ENCODE results near the gene EBLN2. TPM values are rescaled to one million over a fixed set of nuclear protein-coding genes. Genes with fewer than 3 reads are reported as not detected.

The EBLN2 gene
- total and polyA plus RNA-seq, 4 donors: 0.61 to 18.5 (median 2.5) TPM

- no peak for ATAC-seq (ENCODE audit: insufficient read depth, low FRiP score)
- WGBS, 2 donors: 95 to 97% methylated on average over 2 of the region's 2 CpGs
- no peak for TF ChIP-seq CTCF (IDR thresholded peaks at IDR 0.05; ENCODE audit: control extremely low read depth, extremely low read depth)
Observed at GRCh38 chr3:73098026-73098425, 36.6 kb downstream of the EBLN2 start.

DNA sequence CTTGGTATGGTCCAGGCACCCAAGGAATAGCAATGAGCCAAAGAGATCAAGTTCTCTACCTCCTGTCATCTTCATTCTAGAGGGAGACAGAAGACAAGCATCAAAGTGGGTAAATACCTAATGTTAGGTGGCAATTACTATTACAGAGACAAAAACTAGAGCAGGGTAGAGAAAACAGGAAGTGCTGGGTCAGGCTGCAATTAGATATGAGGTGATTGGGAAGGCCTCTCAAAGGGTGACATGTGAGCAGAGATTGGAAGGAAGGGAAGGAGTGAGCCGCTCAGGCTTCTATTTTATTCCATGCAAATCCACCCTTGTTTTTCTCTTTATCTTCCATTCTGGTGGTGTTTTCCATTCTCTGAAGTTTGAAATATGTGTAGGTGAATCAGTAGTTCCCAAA lies 37.4 kb downstream of the EBLN2 start:
- Histone ChIP-seq H3K9me3 (ENCODE audit: control insufficient read depth in 4 of 4, insufficient read depth in 3 of 4, low read length in 3 of 4) (peaks cover 0 to 3% (median 0%) of the 10 kb centered on the region in 4 donors), H3K27ac (ENCODE audit: low read depth in 1 of 2, low read length in 1 of 2) (no peak overlapping the region), H3K9ac (ENCODE audit: insufficient read depth in 1 of 2, low read length in 2 of 2) (no peak overlapping the region), H3K36me3 (ENCODE audit: control insufficient read depth in 4 of 4, insufficient read depth in 4 of 4, low read length in 4 of 4) (no peaks in the 10 kb centered on the region), H3K27me3 (ENCODE audit: control insufficient read depth in 3 of 3, insufficient read depth in 3 of 3, low read length in 2 of 3) (no peaks in the 10 kb centered on the region), H3K4me1 (ENCODE audit: control insufficient read depth in 5 of 5, insufficient read depth in 5 of 5, low read length in 5 of 5) (peaks cover 0 to 13% (median 3%) of the 10 kb centered on the region in 5 donors), H3K4me3 (no peak overlapping the region)
- WGBS, 2 donors: 53 to 78% methylated on average over 1 of the region's 1 CpG
- no peak for TF ChIP-seq CTCF (IDR thresholded peaks at IDR 0.05; ENCODE audit: control extremely low read depth, extremely low read depth)
- ATAC-seq (ENCODE audit: insufficient read depth, low FRiP score) (no peak), DNase-seq (no peak)

More at GRCh38 chr3:73098026-73098425, 36.6 kb downstream of the EBLN2 start:
- Histone ChIP-seq H3K36me3 (ENCODE audit: control insufficient read depth in 4 of 4, insufficient read depth in 4 of 4, low read length in 4 of 4) (no peaks in the 10 kb centered on the region), H3K27ac (ENCODE audit: low read depth in 1 of 2, low read length in 1 of 2) (no peak overlapping the region), H3K9ac (ENCODE audit: insufficient read depth in 1 of 2, low read length in 2 of 2) (no peak overlapping the region), H3K4me3 (no peak overlapping the region), H3K27me3 (ENCODE audit: control insufficient read depth in 3 of 3, insufficient read depth in 3 of 3, low read length in 2 of 3) (no peaks in the 10 kb centered on the region), H3K9me3 (ENCODE audit: control insufficient read depth in 4 of 4, insufficient read depth in 3 of 4, low read length in 3 of 4) (peaks cover 0 to 3% (median 0%) of the 10 kb centered on the region in 4 donors), H3K4me1 (ENCODE audit: control insufficient read depth in 5 of 5, insufficient read depth in 5 of 5, low read length in 5 of 5) (peaks cover 0 to 13% (median 3%) of the 10 kb centered on the region in 5 donors)
- DNase-seq: no peak

GRCh38 chr3:73100741-73101559 lies 39.5 kb downstream of the EBLN2 start:
- H3K36me3 ChIP-seq (ENCODE audit: control insufficient read depth in 4 of 4, insufficient read depth in 4 of 4, low read length in 4 of 4): no peaks in the 10 kb centered on the region
- TF ChIP-seq CTCF (IDR thresholded peaks at IDR 0.05; ENCODE audit: control extremely low read depth, extremely low read depth): peak; percentile 89
- H3K27me3 ChIP-seq (ENCODE audit: control insufficient read depth in 3 of 3, insufficient read depth in 3 of 3, low read length in 2 of 3): no peaks in the 10 kb centered on the region
- no peak overlapping the region for H3K9ac ChIP-seq (ENCODE audit: insufficient read depth in 1 of 2, low read length in 2 of 2)
- H3K9me3 ChIP-seq (ENCODE audit: control insufficient read depth in 4 of 4, insufficient read depth in 3 of 4, low read length in 3 of 4): peaks cover 0 to 3% (median 0%) of the 10 kb centered on the region in 4 donors
- peaks cover 0 to 8% (median 0%) of the 10 kb centered on the region in 5 donors for H3K4me1 ChIP-seq (ENCODE audit: control insufficient read depth in 5 of 5, insufficient read depth in 5 of 5, low read length in 5 of 5)
- peak; percentile 90 to 95 (median 95) for DNase-seq
- no peak overlapping the region for H3K27ac ChIP-seq (ENCODE audit: low read depth in 1 of 2, low read length in 1 of 2)
- H3K4me3 ChIP-seq: no peak overlapping the region
- WGBS, 2 donors: 22 to 24% methylated on average over 9 of the region's 9 CpGs
- ATAC-seq (ENCODE audit: insufficient read depth, low FRiP score): peak; percentile 84
